Transverse colon (tissue), 4 donors: ENCODE data around the gene REV3L. TPM values are rescaled to one million over a fixed set of nuclear protein-coding genes. Genes with fewer than 3 reads are reported as not detected.
"Not testable (repeated sequence)": the region's sequence is repeated elsewhere in the genome, so short reads cannot be mapped to it uniquely, and the experiment has no call there.

Experiments used
- DNase-seq: peaks from one replicate; pipeline ENCODE4 v3.0.0-alpha.2; 2019
- H3K27ac ChIP-seq, 4 donors: fragments of 200-600 bp; sonication (generic); 2 replicates each; pipeline ENCODE4 v1.5.1; 2016 to 2018; ENCODE audit warnings: inconsistent platforms in 4 of 4
- H3K27me3 ChIP-seq: fragments of 200-600 bp; sonication (generic); 2 replicates; pipeline ENCODE4 v1.5.1; 2017; ENCODE audit warnings: inconsistent platforms
- H3K36me3 ChIP-seq, 4 donors: fragments of 200-600 bp; sonication (generic); 2 replicates each; pipeline ENCODE4 v1.5.1; 2017 to 2019; ENCODE audit warnings: inconsistent platforms in 4 of 4
- H3K4me1 ChIP-seq, 4 donors: fragments of 200-600 bp; sonication (generic); 2 replicates each; pipeline ENCODE4 v1.5.1; 2017 to 2020; ENCODE audit warnings: inconsistent platforms in 4 of 4
- H3K4me3 ChIP-seq, 4 donors: fragments of 200-600 bp; sonication (generic); 1 replicate in 1 of 4; 2 replicates in 3 of 4; pipeline versions ENCODE4 v1.5.1 to v1.6.1; 2017 to 2019; ENCODE audit warnings: inconsistent platforms in 4 of 4
- H3K9me3 ChIP-seq, 2 donors: fragments of 200-600 bp; sonication (generic); 2 replicates each; pipeline ENCODE4 v1.5.1; 2017 to 2019; ENCODE audit warnings: inconsistent platforms in 2 of 2
- EP300 ChIP-seq: sonication (generic); formaldehyde crosslinking; IDR thresholded peaks from one replicate; pipeline ENCODE4 v1.6.1; 2017; ENCODE audit warnings: antibody characterized with exemption, low read depth
- POLR2A ChIP-seq: fragments of 450-650 bp; IDR thresholded peaks from one replicate; pipeline ENCODE4 v1.6.1; 2016; ENCODE audit warnings: antibody characterized with exemption, mild to moderate bottlenecking, moderate library complexity
- POLR2AphosphoS5 ChIP-seq, 3 donors: sonication (generic); formaldehyde crosslinking; IDR thresholded peaks; one replicate each; pipeline ENCODE4 v1.6.1; 2016; ENCODE audit warnings: antibody characterized with exemption in 3 of 3
- WGBS, 2 donors: methylation state at CpG; one replicate each; pipeline ENCODE4 v1.1.5; 2018; ENCODE audit warnings: low coverage in 1 of 2; 5-methylcytosine and 5-hydroxymethylcytosine counted together
- in situ Hi-C, 4 donors: fragments of 200-750 bp; cut with MboI; loops; one replicate each; pipeline versions ENCODE4 v1.15.0 to v1.15.1; 2017; ENCODE audit warnings: low sequenced_read_pairs in 3 of 4, low pct_ligation_motif_present in 1 of 4, low pct_unique_long_range_greater_than_20kb in 1 of 4
- intact Hi-C: fragments of 100-400 bp; cut with DNase I; formaldehyde crosslinking; loops from one replicate; pipeline ENCODE4 v1.15.1; 2023; ENCODE audit warnings: low total_unique reads
- total RNA-seq, 4 donors: library from RNA; depleted of rRNA; stranded (reverse); fragments of >200 nt; gene quantifications; one replicate each; pipeline ENCODE4 v1.1.0, GENCODE V29; 2016
- TF ChIP-seq, protein P1 (sequence below), 5 experiments: fragments of 200-600 bp in 3 of 5; fragments of 450-650 bp in 2 of 5; sonication (generic) in 3 of 5; IDR thresholded peaks; 1 replicate in 2 of 5; 2 replicates in 3 of 5; pipeline ENCODE4 v1.5.1; 2016 to 2017; ENCODE audit warnings: antibody characterized with exemption in 5 of 5, inconsistent platforms in 3 of 5, mild to moderate bottlenecking in 2 of 5, moderate library complexity in 1 of 5

The REV3L gene
- total RNA-seq, 4 donors from 2014 or later: 24.7 to 256 (median 34.7) TPM

DNA sequence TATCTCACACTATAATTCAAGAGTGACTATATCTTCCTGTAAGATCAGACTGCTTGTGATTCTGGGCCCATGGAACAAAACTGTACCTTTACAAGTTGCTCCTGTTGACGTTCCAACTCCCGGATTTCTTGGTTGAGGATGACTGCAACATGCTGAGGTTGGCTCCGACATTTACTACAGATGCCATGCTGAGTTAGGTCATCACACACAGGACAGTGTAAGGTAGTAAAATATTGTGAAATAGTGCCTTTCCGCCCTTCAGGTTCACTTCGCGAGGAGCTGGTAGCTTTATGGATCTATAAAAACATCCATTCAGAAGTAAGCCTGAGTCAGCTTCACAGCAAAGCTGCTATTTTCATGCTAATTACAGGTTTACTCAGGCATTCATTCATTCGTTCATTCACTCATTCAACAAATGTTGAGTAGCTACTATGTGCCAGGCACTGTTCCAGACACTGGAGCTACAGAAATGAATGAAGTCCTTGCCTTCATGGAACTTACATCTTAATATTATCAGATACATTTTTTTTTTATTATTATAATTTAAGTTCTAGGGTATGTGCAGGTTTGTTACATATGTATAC, 175.7 kb downstream of the REV3L start:
- intact Hi-C loops: no loop called here
- H3K27ac ChIP-seq: no peak overlapping the region
- H3K36me3 ChIP-seq: peaks cover 0 to 46% (median 16%) of the 10 kb centered on the region in 4 donors
- H3K4me3 ChIP-seq: no peak overlapping the region
- TF ChIP-seq EP300 (no peak), POLR2AphosphoS5 (IDR thresholded peaks at IDR 0.05) (no peak), POLR2A (no peak)
- TF ChIP-seq, protein P1, sequence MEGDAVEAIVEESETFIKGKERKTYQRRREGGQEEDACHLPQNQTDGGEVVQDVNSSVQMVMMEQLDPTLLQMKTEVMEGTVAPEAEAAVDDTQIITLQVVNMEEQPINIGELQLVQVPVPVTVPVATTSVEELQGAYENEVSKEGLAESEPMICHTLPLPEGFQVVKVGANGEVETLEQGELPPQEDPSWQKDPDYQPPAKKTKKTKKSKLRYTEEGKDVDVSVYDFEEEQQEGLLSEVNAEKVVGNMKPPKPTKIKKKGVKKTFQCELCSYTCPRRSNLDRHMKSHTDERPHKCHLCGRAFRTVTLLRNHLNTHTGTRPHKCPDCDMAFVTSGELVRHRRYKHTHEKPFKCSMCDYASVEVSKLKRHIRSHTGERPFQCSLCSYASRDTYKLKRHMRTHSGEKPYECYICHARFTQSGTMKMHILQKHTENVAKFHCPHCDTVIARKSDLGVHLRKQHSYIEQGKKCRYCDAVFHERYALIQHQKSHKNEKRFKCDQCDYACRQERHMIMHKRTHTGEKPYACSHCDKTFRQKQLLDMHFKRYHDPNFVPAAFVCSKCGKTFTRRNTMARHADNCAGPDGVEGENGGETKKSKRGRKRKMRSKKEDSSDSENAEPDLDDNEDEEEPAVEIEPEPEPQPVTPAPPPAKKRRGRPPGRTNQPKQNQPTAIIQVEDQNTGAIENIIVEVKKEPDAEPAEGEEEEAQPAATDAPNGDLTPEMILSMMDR (IDR thresholded peaks at IDR 0.05): no peak
- no peak for DNase-seq
- no peaks in the 10 kb centered on the region for H3K27me3 ChIP-seq
- in situ Hi-C loops: no loop called here
- 76% methylated on average over 6 to 7 of the region's 7 CpGs for WGBS, 2 donors
- peaks cover 0 to 4% (median 0%) of the 10 kb centered on the region in 4 donors for H3K4me1 ChIP-seq
- H3K9me3 ChIP-seq: no peaks in the 10 kb centered on the region

DNA sequence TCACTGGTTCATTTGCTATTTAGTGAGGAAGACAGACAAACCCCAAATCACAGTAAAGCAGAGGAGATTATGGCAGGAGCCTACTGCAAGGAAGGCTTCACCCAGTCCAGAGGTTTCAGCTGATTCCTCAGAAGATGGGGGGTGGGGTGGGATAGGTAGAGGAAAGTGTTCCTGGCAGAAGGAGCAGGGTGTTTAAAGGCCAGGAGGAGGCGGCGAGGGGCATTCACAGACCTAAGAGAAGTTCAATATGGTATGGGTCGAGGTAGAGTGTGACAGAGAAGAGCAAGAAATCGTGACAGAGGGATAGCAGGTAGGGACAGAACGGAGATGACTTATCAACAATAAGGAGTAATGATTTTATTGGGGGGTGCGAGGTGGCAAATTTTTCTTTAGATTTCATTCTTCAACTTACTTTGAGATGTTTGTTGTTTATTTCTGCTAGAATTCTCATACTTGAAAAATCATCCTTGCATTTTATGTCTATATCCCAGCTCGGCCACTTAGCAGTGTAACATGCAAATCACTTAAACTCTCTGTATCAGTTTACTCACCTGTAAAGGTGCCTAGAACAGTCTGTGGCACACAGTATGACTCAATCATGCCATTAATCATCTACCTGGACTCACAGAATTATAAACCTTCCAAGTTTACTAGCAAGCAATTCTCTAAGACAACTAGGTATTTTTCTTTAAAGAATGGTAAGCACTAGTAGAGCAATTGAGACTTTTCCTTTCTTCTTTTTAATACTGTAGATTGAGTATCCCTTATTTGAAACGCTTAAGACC, 176.7 kb downstream of the REV3L start:
- 89 to 94% methylated on average over 8 of the region's 8 CpGs for WGBS, 2 donors
- H3K4me3 ChIP-seq: no peak overlapping the region
- H3K27ac ChIP-seq: no peak overlapping the region
- H3K9me3 ChIP-seq: no peaks in the 10 kb centered on the region
- peaks cover 0 to 7% (median 0%) of the 10 kb centered on the region in 4 donors for H3K4me1 ChIP-seq
- in situ Hi-C loops: no loop called here
- TF ChIP-seq POLR2AphosphoS5 (IDR thresholded peaks at IDR 0.05) (no peak), POLR2A (no peak), EP300 (no peak)
- TF ChIP-seq, protein P1 (IDR thresholded peaks at IDR 0.05): no peak
- intact Hi-C loops: no loop called here
- no peak for DNase-seq
- H3K27me3 ChIP-seq: no peaks in the 10 kb centered on the region
- H3K36me3 ChIP-seq: peaks cover 0 to 40% (median 14%) of the 10 kb centered on the region in 4 donors

DNA sequence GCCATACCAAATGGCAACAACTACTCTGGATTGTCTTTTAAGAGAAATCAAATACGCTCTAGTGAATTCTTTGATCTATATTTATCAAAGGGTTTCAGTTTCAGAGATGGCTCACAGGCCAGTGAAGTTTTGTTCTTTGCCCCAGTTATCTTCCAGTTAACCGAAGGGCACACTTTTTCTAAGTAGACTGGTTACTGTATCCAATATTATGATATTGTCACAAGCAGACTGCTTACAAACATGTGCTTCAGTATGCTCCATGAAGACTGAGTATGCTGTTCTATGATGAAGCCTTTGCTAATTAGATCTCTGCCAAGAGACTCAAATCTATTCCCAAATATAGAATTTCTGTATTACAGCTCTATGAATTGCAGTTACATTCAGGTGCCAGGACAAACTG, 181.1 kb downstream of the REV3L start:
- H3K27ac ChIP-seq: peak overlapping the region in 3 of 4 donors; percentile 14 to 41 (median 39)
- intact Hi-C loops: no loop called here
- in situ Hi-C loops: no loop called here

DNA sequence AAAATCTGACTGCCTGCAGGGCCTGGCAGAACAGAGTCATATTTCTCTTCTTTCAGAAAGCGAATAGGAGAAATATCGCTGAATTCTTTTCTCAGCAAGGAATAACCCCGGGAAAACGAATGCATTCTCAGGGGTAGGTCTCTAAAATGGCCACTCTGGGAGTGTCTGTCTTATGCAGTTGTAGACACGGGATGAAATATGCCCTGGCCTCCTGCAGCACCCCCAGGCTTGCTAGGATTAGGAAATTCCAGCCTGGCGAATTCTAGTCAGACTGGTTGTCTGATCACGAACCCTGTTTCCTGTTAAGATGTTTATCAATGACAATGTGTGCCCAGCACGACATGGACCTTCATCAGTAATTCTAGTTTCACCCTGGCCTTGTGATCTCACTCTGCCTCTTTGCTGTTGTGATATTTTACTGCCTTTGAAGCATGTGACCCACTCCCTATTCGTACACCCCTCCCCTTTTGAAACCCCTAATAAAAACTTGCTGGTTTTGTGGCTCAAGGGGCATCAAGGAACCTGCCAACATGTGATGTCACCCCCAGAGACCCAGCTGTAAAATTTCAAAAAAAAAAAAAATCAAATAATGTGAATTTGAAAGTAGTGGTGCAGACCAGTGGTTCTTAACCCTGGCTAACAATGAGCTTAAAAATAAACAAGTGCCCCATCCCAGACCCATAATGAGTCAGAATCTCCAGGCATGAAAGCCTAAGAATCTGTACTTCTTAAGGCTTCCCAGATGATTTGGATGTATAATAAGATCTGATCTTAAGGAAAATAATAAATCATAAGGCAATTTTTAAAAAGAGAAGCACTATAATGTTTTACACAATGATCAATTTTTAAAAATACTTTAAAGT, 181.8 kb downstream of the REV3L start:
- DNase-seq, H3K36me3 ChIP-seq: not testable (repeated sequence)
- peak overlapping the region in 1 of 4 donors; percentile 39 for H3K27ac ChIP-seq

More for the DNA sequence above, 181.1 kb downstream of the REV3L start:
- no peak for DNase-seq
- Histone ChIP-seq H3K9me3 (no peaks in the 10 kb centered on the region), H3K36me3 (peaks cover 0 to 12% (median 2%) of the 10 kb centered on the region in 4 donors), H3K27me3 (no peaks in the 10 kb centered on the region), H3K4me3 (no peak overlapping the region), H3K4me1 (peaks cover 0 to 7% (median 0%) of the 10 kb centered on the region in 4 donors)
- TF ChIP-seq POLR2A: no peak
- TF ChIP-seq POLR2AphosphoS5 (IDR thresholded peaks at IDR 0.05): no peak
- TF ChIP-seq, protein P1 (IDR thresholded peaks at IDR 0.05): no peak
- no peak for TF ChIP-seq EP300
- 58 to 72% methylated on average over 2 of the region's 2 CpGs for WGBS, 2 donors

More for the DNA sequence above, 181.8 kb downstream of the REV3L start:
- H3K9me3 ChIP-seq, H3K4me3 ChIP-seq, H3K4me1 ChIP-seq, intact Hi-C loops, in situ Hi-C loops, H3K27me3 ChIP-seq: not testable (repeated sequence)
- WGBS, 2 donors: 85 to 86% methylated on average over 2 to 9 of the region's 9 CpGs
